Activated CD8-positive, alpha-beta T cell treated with anti-CD3 and anti-CD28 coated beads for 36 hours (primary cell): ENCODE results near the gene SKAP1. TPM values are rescaled to one million over a fixed set of nuclear protein-coding genes. Genes with fewer than 3 reads are reported as not detected.
A peak's percentile ranks its signal among the peaks of the same experiment; 100 is the strongest.
"Not testable (repeated sequence)": the region's sequence is repeated elsewhere in the genome, so short reads cannot be mapped to it uniquely, and the experiment has no call there.

ENCODE experiments used
- ATAC-seq: fragments of 200-7000 bp; cut with Tn5 transposase; one replicate; pipeline ENCODE4 v1.10.0; 2021; ENCODE audit warnings: mild to moderate bottlenecking, moderate library complexity
- CTCF ChIA-PET: fragments of 350-600 bp; sonication (Branson Sonifier 250); formaldehyde crosslinking; loops from one replicate; lab custom pipeline; 2021; ENCODE audit warnings: antibody characterized with exemption; lab: Charles Lee
- POLR2A ChIA-PET: fragments of 350-600 bp; sonication (Branson Sonifier 250); formaldehyde crosslinking; loops from one replicate; lab custom pipeline; 2021; ENCODE audit warnings: antibody characterized with exemption; lab: Charles Lee
- DNase-seq: peaks from one replicate; pipeline ENCODE4 v3.0.0-alpha.2; 2020
- H3K27ac Mint-ChIP-seq: one replicate; pipeline ENCODE4 v1.8.0; 2021; ENCODE audit warnings: mild to moderate bottlenecking, mixed read lengths
- H3K27me3 Mint-ChIP-seq: one replicate; pipeline ENCODE4 v1.8.0; 2021; ENCODE audit warnings: mixed read lengths
- H3K36me3 Mint-ChIP-seq: one replicate; pipeline ENCODE4 v1.8.0; 2021; ENCODE audit warnings: low read depth, mixed read lengths
- H3K4me1 Mint-ChIP-seq: one replicate; pipeline ENCODE4 v1.8.0; 2021; ENCODE audit warnings: low read depth, mixed read lengths
- H3K4me3 Mint-ChIP-seq: one replicate; pipeline ENCODE4 v1.8.0; 2021; ENCODE audit warnings: mild to moderate bottlenecking, moderate library complexity, mixed read lengths
- H3K9me3 Mint-ChIP-seq: one replicate; pipeline ENCODE4 v1.8.0; 2021; ENCODE audit warnings: mixed read lengths
- CTCF ChIP-seq: fragments of 200-600 bp; IDR thresholded peaks from one replicate; pipeline ENCODE4 v1.8.0; 2022; ENCODE audit warnings: antibody characterized with exemption, mild to moderate bottlenecking
- intact Hi-C: fragments of 100-400 bp; cut with micrococcal nuclease; formaldehyde crosslinking; loops from one replicate; pipeline ENCODE4 v1.10.0; 2022
- total RNA-seq, 2 experiments: library from RNA; stranded (reverse); gene quantifications; one replicate each; pipeline ENCODE4 v1.2.3, GENCODE V29; 2021

SKAP1 gene
- total RNA-seq, 2 experiments from 2014 or later, result 73.9 to 81.3 TPM

GRCh38 chr17:48412841-48413240, 17.2 kb downstream of the SKAP1 start:
- intact Hi-C loops, result loop anchor here (5.0 kb wide), 1 partner anchor 44 kb away; no protein-coding TSS in a partner anchor
- Mint-ChIP-seq H3K36me3 (peaks cover 48% of the 10 kb centered on the region), H3K4me3 (peak overlapping the region; percentile 1), H3K27ac (peak overlapping the region; percentile 91), H3K27me3 (no peaks in the 10 kb centered on the region), H3K9me3 (no peaks in the 10 kb centered on the region), H3K4me1 (peaks cover 80% of the 10 kb centered on the region)
- ChIA-PET CTCF (interaction anchor here (0.8 to 1.9 kb wide), 8 partner anchors 15 to 98 kb away, joined by 3 to 7 read pairs (median 3); no protein-coding TSS in a partner anchor), POLR2A (interaction anchor here (0.7 to 2.6 kb wide), 8 partner anchors 9 to 43 kb away, joined by 3 to 10 read pairs (median 4); no protein-coding TSS in a partner anchor)
- peak; percentile 70 for ATAC-seq
- DNase-seq, result no peak
- TF ChIP-seq CTCF, result no peak

- POLR2A ChIA-PET, result interaction anchor here (0.7 kb wide), 1 partner anchor 12 kb away, joined by 3 read pairs; no protein-coding TSS in a partner anchor
- not testable (repeated sequence) for H3K9me3 Mint-ChIP-seq, H3K27me3 Mint-ChIP-seq, H3K4me3 Mint-ChIP-seq, DNase-seq, ATAC-seq
- Mint-ChIP-seq H3K36me3 (peaks cover 53% of the 10 kb centered on the region), H3K27ac (peak overlapping the region; percentile 57), H3K4me1 (peaks cover 75% of the 10 kb centered on the region)
- intact Hi-C loops, result loop anchor here (5.0 kb wide), 1 partner anchor 46 kb away; no protein-coding TSS in a partner anchor
- CTCF ChIA-PET, result interaction anchor here (0.8 to 2.7 kb wide), 3 partner anchors 18 to 95 kb away, joined by 3 to 10 read pairs (median 3); no protein-coding TSS in a partner anchor
These were observed 19.2 kb downstream of the SKAP1 start for GRCh38 chr17:48410821-48411220.

DNA sequence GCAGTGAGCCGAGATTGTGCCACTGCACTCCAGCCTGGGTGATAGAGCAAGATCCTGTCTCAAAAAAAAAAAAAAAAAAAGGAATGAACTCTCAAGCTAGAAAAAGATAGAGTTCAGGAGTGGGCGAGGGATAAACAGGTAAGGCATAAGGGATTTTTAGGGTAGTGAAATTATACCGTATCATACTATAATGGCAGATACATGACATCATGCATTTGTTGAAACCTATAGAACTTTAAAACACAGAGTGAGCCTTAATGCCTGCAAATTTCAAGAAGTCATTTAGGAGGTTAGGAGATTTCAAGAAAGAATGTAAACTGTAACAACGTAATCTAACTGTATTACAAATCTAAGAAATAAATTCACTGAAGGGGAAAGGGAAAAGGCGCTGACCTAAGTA, 20.4 kb downstream of the SKAP1 start:
- intact Hi-C loops, result loop anchor here (5.0 kb wide), 1 partner anchor 48 kb away; no protein-coding TSS in a partner anchor
- Mint-ChIP-seq H3K27ac (peak overlapping the region; percentile 62), H3K9me3 (no peaks in the 10 kb centered on the region), H3K4me3 (no peak overlapping the region), H3K27me3 (no peaks in the 10 kb centered on the region), H3K36me3 (peaks cover 50% of the 10 kb centered on the region), H3K4me1 (peaks cover 70% of the 10 kb centered on the region)
- ChIA-PET CTCF (interaction anchor here (0.7 to 2.7 kb wide), 8 partner anchors 17 to 178 kb away, joined by 3 to 10 read pairs (median 3); no protein-coding TSS in a partner anchor), POLR2A (interaction anchor here (0.6 to 1.5 kb wide), 4 partner anchors 31 to 180 kb away, joined by 3 read pairs; no protein-coding TSS in a partner anchor)
- no peak for TF ChIP-seq CTCF
- DNase-seq (no peak), ATAC-seq (no peak)

GRCh38 chr17:48406936-48407567, 23.0 kb downstream of the SKAP1 start:
- no peak for DNase-seq
- CTCF ChIA-PET, result interaction anchor here (1.4 to 2.1 kb wide), 2 partner anchors 40 to 54 kb away, joined by 4 to 8 read pairs; no protein-coding TSS in a partner anchor
- Mint-ChIP-seq H3K9me3 (no peaks in the 10 kb centered on the region), H3K27me3 (no peaks in the 10 kb centered on the region), H3K4me1 (peaks cover 55% of the 10 kb centered on the region), H3K27ac (peak overlapping the region; percentile 90), H3K4me3 (peak overlapping the region; percentile 18), H3K36me3 (peaks cover 53% of the 10 kb centered on the region)
- intact Hi-C loops, result no loop called here
- ATAC-seq, result peak; percentile 45
- TF ChIP-seq CTCF, result no peak
- POLR2A ChIA-PET, result interaction anchor here (1.0 kb wide), 1 partner anchor 10 kb away, joined by 3 read pairs; no protein-coding TSS in a partner anchor

DNA sequence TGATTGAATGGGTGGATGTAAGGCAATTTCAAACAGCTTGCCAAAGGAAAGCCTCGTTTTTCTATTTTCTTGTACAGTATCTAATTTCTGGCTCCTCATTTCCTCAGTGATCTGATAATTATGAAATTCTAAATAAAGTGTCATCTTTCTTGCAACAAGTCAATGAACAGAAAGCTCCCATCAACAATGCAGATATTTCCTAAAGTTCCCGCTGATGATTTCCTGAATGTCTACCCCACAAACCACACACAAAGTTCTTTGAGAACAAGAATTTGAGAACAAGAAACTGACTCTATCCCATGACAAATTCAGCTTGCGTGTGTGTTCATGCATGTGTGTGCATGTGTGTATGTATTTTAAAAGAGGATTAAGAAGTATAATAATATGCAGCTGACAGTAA, 35.2 kb downstream of the SKAP1 start:
- ChIA-PET POLR2A (no interaction called here), CTCF (interaction anchor here (1.4 to 3.5 kb wide), 2 partner anchors 7 to 50 kb away, joined by 3 to 19 read pairs; no protein-coding TSS in a partner anchor)
- peaks cover 47% of the 10 kb centered on the region for H3K36me3 Mint-ChIP-seq
- H3K9me3 Mint-ChIP-seq, result no peaks in the 10 kb centered on the region
- no peak overlapping the region for H3K27ac Mint-ChIP-seq
- H3K4me3 Mint-ChIP-seq, result no peak overlapping the region
- H3K4me1 Mint-ChIP-seq, result peaks cover 43% of the 10 kb centered on the region
- intact Hi-C loops, result no loop called here
- no peak for TF ChIP-seq CTCF
- ATAC-seq (no peak), DNase-seq (no peak)
- H3K27me3 Mint-ChIP-seq, result no peaks in the 10 kb centered on the region
